ENCODE results near the gene RETSAT.
"Not testable (repeated sequence)": the region's sequence is repeated elsewhere in the genome, so short reads cannot be mapped to it uniquely, and the experiment has no call there.

RETSAT gene

DNA sequence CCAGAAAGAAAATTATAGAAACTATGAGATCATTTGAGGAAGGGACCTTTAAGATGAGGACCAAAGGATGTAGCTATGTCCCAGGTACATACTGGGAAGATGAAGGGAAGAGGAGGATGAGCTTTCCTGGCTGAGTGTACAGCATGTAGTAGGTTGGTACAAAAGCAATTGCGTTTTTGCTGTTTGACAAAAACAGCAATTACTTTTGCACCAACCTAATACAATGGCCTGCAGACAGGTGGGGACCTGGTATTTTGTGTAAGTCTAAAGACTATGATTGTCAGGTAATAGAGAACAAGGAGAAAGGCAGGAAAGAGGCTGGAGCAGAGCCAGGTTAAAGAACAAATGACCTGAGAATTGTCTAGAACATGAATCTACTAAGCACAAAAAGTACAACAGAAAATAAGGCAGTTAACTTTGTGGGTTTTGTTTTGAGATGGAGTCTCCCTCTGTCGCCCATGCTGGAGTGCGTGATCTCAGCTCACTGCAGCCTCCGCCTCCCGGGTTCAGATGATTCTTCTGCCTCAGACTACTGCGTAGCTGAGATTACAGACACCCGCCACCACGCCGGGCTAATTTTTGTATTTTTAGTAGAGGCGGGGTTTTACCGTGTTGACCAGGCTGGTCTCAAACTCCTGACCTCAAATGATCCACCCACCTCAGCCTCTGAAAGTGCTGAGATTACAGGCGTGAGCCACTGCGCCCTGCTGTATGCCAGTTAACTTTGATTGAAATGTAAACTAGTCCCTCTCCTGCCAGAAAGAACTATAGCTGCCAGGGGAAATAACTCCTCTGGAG is 23.3 kb downstream of the RETSAT start:
- DNase-seq, result no peak

DNA sequence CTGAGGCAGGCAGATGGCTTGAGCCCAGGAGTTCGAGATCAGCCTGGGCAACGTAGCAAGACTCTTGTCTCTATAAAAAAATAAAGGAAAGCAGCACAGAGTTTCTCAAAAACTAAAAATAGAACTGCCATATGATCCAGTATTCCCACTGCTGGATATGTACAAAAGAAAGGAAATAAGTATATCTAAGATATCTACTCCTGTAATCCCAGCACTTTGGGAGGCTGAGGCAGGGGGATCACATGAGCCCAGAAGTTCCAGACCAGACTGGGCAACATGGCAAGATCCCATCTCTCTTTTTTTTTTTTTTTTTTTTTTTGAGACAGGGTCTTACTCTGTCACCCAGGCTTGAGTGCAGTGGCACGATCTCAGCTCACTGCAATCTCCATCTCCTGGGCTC is 24.6 kb downstream of the RETSAT start:
- not testable (repeated sequence) for DNase-seq

DNA sequence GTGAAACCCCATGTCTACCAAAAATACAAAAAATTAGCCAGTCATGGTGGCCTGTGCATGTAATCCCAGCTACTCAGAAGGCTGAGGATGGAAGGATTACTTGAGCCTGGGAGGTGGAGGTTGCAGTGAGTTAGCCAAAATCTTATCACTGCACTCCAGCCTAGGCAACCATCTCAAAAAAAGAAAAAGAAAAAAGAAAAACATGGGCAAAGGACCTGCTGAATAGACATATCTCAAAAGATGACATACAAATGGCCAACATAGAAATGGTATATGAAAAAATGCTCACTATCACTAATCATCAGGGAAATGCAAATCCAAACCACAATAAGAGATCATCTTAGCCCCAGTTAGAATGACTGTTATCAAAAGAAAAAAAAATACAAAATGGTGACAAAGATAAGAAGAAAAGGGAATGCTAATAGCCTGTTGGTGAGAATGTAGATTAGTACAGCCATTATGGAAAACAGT is 25.1 kb downstream of the RETSAT start:
- no peak for DNase-seq

DNA sequence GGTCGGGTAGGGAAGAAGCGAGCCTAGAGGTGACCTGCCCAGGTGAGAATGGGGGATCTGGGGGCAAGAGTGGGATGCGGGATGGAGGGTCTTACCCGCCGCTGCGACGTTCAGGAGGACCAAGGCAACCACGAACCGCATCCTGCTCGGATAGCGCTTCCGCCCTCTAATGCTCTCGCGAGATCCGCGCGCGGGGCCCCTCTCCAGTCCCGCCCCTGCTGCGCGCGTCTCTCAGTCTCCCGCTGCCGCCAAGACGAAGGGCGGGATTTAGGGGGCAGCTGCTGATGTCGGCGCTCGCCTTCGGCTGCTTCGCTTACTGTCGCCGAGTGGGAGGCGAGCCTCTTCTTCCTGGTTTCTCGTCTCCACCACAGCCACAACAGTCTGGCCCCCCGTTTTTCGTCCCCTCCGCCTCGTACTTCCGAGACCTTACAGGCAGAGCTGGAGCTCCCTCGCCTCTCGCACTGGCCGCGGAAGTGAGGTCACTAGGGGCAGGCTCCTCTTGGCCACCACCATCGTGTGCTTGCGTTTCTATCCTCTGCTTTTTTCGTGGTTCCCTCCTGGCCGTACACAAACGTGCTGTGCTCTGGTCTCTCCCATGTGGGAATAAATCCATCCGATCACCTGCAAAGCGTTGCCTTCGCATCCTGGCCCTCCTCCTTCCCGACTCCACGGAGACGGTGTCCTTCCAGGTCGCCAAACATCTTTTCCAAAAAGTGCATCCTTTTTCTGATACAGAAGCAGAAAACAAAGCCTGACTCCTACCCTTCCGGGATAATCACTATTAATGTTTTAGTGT is 26.3 kb downstream of the RETSAT start, which contains the start of gene TGOLN2:
TSS of gene TGOLN2 (minus strand) at position 168 of the 796 bp plus-strand sequence. CDS start at position 141, 27 bp downstream.
- DNase-seq, result peak in 13 of 14 donors; percentile 75 to 99 (median 91)

DNA sequence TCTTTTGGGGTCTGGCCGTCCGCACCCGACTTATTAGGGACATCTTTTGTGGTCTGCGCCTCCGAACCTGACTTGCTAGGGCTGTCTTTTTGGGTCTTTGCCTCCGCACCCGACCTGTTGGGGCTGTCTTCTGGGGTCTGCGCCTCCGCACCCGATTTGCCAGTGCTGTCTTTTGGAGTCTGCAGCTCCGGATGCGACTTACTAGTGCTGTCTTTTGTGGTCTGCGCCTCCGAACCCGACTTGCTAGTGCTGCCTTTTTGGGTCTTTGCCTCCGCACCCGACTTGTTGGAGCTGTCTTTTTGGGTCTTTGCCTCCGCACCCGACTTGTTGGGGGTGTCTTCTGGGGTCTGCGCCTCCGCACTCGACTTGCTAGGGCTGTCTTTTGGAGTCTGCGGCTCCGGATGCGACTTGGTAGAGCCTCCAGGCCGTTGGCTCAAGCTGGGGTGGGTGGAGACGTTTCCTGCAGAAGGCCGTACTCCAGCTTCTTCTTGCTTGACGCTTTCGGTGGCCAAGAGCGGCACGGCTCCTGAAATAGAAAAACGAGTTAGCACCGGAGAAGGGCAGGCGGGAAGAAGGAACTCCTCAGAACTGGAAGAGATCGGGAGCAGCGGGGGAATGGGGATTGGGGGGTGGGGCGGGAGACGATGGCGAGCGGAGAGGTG is 27.0 kb downstream of the RETSAT start:
- peak in 6 of 14 donors; percentile 51 to 76 (median 54) for DNase-seq

DNA sequence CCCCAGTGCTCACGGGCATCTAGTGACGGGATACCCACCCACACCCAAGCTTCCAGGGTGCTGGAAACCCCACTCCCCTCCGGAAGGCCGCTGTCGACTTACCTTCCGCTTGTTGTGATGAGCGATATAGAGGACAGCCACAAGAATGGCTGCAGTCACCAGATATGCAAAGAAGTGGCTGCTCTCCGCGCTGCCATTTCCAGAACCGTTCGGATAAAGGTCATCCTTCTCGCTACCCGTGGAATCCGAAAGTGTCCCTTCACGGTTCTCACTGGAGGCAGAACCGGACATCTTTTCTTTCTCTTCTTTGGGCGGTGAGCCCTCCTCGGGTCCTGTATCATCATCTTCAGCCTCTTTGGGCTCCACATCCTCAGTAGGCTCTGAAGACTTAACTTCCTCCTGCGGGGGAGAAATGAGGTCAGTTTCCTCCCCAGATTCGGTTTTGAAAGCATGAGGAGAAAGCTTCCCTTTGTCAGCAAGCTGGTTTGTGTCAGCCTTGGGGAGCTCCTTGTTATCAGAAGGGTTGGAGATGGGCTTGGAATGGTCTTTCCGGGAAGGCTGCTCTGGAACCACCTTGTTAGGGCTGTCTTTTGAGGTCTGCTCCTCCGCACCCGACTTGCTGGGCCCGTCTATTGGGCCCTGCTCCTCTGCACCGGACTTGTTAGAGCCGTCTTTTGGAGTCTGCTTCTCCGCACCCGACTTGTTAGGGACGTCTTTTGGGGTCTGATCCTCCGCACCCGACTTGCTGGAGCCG is 27.7 kb downstream of the RETSAT start:
- peak in 5 of 14 donors; percentile 12 to 46 (median 33) for DNase-seq

DNA sequence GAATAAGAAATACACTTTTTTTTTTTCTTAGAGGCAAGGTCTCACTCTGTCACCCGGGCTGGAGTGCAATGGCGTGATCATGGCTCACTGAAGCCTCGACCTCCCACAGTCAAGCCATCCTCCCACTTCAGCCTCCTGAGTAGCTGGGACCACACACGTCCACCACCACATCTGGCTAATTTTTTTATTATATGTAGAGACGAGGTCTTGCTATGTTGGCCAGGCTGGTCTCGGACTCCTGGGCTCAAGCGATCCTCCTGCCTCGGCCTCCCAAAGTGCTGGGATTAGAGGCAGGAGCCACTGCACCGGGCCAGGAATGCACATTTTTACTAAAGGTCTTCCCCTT is 28.9 kb downstream of the RETSAT start:
- no peak for DNase-seq

DNA sequence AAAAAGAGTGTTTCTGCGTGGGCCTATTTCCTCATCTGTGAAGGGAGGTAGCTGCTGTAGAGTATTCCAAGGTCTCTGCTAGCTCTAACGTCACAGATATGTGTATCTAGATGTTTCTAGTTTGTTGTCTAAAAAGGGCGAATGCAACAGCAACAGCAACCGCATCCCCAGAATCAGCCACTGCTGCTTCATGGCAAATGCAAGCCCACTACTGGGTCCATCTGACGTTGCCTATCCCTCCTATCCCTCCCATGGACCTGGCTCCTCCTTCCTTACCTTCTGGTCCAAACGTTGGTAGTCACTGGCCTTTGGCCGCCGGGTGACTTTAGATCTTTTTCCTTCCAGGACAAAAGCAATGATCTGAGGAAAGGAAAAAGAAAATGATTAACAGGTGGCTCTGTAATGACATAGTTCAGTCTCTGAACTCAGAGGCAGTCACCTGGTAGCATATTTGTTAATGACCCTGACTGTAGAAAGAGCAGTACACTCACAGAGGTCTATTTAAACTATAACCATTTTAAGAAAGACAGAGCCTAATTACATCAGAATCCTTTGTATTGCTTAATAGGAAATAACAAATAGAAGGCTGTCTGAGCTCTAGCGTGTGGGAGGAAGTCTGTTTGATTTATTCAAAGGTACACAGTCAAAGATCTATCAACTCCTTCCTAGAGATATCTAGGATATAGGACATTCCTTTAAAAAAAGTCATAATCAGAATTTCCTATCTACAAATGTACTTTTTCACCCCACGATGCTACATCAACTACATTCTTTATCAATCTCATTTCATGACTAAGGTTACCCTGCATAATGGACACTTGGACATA is 29.5 kb downstream of the RETSAT start:
- DNase-seq, result no peak

DNA sequence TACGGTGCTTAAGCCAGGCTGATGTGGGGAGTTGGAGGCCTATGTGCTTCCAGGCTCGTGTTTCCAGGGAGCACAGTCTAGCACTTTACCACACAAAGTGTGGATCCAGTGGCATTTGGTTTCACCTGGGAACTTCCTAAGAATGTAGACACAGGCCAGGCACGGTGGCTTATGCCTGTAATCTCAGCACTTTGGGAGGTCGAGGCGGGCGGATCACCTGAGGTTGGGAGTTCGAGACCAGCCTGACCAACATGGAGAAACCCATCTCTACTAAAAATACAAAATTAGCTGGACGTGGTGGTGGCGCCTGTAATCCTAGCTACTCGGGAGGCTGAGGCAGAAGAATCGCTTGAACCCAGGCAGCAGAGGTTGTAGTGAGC is 30.4 kb downstream of the RETSAT start:
- not testable (repeated sequence) for DNase-seq

DNA sequence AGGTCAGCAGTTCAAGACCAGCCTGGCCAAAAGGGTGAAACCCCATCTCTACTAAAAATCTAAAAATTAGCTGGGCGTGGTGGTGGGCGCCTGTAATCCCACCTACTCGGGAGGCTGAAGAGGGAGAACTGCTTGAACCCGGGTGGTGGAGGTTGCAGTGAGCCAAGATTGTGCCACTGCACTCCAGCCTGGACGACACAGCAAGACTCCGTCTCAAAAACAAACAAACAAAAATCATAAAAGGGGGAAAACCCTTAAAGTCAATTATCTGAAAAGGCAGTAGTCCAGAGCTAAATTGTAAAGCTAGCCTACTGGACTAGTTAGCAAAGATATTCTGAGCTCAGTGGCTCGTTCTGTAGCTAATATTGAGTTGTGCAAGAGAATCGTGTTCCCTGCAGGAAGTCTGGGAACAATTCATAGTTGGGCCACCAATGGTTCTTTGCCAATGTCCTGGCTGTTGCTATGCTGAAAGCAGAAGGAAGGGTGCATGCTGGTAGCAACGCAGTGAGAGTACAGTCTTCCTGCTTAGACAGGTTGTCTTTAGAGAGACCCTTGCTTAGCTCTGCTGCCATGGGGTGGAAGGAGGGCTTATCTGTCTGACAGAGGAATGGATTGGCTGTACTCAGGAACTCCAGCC is 30.9 kb downstream of the RETSAT start:
- no peak for DNase-seq

DNA sequence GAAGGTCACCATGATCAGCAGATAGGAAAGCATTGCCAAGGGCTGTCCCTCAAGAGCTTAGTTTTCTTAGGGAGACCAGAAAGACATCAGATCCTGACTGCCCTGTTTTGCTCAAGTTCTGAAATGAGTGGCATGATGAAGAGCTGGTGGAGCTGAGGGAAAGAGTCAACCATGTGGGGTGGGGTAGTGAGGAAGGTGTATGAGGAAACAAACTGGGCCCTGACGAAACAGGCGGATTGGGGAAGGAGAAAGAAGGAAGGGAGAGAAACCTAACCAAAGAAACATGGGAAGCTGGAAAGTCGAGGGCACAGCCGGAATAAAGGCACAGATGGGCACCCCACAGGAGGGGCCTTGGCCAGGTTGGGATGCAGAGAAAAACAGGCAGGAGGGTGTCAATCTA is 34.5 kb downstream of the RETSAT start:
- peak in 1 of 14 donors; percentile 19 for DNase-seq

DNA sequence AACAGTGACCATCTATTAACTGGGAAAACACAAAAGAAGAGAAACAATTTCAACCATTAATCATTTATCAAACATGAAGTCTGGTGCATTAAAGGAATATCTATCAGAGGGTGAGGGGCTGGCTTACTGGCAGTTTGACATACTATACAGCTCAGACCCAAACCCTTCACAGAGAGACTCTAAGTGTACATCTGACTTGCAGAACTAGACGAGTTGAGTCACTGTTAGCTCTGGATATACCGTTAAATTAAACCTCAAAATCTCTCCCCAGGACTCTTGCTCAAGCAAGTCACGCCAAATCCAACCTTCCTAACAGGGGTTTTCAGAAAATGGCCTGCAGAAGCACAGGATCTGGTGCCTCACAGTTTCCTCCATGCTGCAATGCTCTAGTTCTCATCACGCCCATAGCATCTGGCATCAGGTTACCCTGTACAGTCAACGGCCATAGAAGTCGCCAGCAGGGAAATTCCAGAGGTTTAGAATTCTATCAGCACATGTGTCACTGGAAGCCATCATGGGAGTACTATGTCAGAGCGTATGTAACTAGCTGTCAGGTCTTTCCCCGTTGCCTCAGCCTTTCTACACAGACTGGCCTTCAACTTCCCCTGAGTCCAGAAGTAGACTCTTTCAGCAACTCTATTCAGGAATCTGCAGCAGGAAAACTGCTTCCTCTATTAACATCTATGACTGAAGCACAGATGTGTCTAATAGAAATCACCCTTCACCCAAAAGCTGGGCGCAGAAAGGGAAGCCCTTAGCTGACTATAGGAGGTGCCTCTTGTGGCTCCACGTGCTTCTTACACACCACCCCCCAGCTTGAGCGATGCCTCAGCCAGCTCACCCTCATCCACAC is 35.9 kb downstream of the RETSAT start:
- no peak for DNase-seq

DNA sequence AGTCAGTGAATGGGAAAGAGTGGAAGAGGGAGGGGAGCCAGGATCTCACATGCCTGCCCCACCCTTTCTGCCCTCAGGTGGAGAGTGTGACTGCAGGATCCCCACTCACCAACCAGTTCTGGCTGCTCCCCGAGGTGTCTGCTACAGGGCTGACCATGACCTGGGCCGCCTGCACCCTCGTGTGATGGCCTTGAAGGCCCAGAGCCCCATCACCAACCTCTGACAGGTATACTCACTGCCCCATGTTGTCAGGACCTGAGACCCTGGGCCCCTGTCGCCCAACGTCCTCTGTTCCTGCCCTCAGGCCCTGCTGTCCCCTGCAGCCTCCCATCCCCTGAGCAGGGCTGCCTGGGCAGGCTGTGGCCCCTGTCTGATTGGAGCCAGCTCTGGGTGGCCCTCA is 38.4 kb downstream of the RETSAT start:
- not testable (repeated sequence) for DNase-seq

DNA sequence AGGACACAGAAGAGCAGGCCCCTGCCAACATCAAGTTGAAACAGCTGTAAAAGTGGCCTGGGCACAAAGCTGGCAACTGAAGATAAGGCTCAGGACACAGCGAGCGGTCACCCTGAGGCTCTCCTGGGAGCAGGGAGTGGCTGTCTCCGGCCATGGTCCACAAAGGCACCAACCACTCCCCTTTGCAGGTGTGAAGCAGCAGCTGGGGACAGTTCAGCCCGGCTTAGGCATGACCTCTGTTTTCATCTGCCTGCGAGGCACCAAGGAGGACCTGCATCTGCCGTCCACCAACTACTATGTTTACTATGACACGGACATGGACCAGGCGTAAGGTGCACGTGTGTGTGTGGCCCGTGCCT is 39.5 kb downstream of the RETSAT start:
- no peak for DNase-seq

DNA sequence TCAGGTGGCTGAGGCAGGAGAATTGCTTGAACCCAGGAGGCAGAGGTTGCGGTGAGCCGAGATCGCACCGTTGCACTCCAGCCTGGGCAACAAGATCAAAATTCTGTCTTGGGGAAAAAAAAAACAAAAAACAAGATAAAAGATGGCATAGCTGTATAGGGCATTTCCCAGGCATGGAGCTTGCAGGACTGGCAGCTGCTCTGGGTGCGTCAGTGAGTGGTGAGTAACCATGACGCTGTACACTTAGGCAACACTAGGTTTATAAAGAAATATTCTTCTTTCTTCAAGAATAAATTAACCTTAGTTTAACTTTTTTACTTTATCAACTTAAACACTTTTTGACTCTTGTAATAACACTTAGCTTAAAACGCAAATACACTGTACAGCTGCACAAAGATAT is 41.9 kb downstream of the RETSAT start:
- no peak for DNase-seq

DNA sequence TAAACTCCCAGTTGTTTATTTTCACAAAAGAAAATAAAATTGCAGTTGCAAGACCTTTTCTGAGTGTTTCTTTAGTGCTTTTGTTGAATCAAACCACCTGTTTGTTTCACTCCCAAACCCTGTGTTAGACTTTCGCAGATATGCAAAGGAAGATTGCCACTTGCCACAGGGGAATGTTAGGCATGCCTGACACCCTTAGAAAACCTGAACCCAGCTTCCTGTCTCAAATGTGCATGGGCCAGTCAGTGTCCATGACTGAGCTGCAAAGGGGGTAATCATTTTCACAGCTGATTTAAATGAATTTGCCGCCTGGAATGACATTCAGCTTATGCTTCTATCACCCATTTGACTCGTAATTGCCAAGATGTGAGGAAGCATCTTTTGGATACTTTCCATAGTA is 44.0 kb downstream of the RETSAT start:
- DNase-seq, result no peak

DNA sequence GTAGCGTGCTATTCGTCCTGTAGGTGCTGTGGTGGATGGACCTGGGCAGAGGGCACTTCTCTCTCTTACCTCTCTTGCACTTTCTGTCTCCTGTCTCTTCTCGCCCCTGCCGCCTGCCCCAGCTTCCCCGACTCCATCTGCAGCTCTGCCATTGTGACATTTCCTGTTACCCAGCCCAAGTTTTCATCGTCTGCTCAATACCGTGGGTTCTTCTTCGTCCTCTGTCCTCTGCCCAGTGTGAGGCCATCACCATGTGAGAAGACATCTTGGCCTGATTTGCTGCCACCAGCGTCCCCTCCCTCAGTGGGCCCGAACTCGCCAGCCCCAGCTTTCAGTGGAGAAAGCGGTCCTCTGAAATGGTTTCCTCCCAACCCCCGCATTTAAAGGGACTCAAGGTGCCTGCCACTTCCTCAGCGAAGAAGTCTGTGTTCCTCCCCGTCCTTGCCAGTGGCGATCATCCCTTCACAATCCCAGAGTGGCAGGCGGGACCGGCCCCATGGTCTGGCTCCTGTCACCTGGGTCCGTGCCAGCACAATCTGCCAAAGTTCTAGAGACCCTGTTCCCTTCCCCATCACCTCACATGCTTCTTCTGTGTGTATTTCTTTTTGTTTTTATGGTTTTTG is 44.5 kb downstream of the RETSAT start:
- DNase-seq, result peak in 5 of 14 donors; percentile 7 to 47 (median 36)

DNA sequence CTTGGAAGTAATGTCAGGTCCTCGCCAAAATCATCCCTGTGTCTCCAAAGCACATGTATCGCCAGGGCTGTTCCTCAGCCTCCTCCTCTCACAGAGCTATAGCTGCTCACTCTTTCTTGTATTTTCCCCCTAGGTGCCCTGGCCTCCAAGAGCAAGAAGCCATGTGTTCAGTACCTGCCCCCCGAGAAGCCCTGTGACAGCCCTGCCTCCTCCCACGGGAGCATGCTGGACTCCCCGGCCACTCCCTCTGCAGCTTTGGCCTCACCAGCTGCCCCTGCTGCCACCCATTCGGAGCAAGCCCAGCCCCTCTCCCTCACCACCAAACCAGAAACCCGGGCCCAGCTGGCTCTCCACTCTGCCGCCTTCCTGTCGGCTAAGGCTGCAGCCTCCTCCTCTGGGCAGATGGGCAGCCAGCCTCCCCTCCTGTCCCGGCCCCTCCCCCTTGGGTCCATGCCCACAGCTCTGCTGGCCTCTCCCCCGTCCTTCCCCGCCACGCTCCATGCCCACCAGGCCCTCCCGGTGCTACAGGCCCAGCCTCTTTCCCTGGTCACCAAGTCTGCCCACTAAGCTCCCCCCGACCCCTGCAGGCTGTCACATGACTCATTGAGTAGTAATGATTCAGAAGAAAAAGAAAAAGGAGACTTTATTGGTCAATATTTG is 45.3 kb downstream of the RETSAT start:
- peak in 12 of 14 donors; percentile 11 to 78 (median 47) for DNase-seq

DNA sequence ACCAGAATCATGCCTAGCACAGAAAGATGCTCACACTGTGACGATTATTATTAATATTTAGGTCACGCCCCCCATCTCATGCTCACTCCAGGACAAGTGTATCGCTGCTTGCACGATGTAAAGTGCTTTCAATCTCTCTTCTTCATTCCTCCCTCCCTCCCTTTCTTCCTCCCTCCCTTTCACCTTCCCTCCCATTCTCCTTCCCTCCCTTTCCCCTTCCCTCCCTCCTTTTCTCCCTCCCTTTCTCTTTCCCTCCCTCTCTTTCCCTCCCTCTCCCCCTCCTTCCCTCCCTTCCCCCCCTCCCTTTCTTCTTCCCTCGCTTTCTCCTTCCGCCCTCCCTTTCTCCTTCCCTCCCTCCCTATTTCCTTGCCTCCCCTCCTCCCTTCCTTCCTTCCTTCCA is 46.1 kb downstream of the RETSAT start:
- DNase-seq, result no peak
